ENCODE data around the gene STIM2. TPM values are rescaled to one million over a fixed set of nuclear protein-coding genes. Genes with fewer than 3 reads are reported as not detected.

Gene STIM2
- total RNA-seq, 1 donor from 2014 or later, result 18.4 TPM

DNA sequence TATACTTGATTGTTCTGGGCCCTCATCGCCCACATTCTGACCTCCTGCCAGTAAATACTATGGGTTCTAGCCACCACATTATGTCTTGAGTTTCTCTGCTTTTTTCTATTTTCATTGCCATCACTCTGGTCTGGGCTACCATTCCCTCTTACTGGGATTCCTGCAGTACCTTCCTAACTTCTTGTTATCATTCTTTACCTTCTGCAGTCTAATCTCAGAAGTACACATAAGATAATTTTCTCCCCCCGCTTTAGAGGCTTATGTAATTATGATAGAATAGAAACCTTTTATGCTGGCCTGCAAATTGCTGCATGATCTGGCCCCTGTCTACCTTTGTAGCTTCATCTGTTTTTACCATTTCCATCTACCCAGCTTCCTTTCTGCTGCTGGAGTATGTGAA lies 19.2 kb downstream of the STIM2 start:
- DNase-seq (ENCODE audit: low read depth) (no peak), FAIRE-seq (no peak)
- Histone ChIP-seq H3K4me1 (ENCODE audit: insufficient read depth, low read length) (no peaks in the 10 kb centered on the region), H3K4me3 (ENCODE audit: insufficient read depth, low read depth, low read length) (no peak overlapping the region), H3K4me2 (ENCODE audit: low read length) (no peak overlapping the region), H4K20me1 (ENCODE audit: insufficient read depth, low read length) (peaks cover 29% of the 10 kb centered on the region), H3K79me2 (ENCODE audit: insufficient read depth, low read length) (peaks cover 76% of the 10 kb centered on the region), H3K36me3 (ENCODE audit: insufficient read depth, low read length) (no peaks in the 10 kb centered on the region), H3K9me3 (ENCODE audit: insufficient read depth, low read depth, low read length) (no peaks in the 10 kb centered on the region), H3K9ac (ENCODE audit: low read length) (no peak overlapping the region), H2AFZ (ENCODE audit: low read depth, low read length) (no peak overlapping the region), H3K27me3 (ENCODE audit: insufficient read depth, low read length) (no peaks in the 10 kb centered on the region), H3K27ac (ENCODE audit: low read depth, low read length) (no peak overlapping the region)
- H3K4me1 Mint-ChIP-seq (ENCODE audit: low read depth, unreplicated experiment), result no peaks in the 10 kb centered on the region
- no peaks in the 10 kb centered on the region for H3K27me3 Mint-ChIP-seq (ENCODE audit: low read depth, unreplicated experiment)
- TF ChIP-seq, protein P1, sequence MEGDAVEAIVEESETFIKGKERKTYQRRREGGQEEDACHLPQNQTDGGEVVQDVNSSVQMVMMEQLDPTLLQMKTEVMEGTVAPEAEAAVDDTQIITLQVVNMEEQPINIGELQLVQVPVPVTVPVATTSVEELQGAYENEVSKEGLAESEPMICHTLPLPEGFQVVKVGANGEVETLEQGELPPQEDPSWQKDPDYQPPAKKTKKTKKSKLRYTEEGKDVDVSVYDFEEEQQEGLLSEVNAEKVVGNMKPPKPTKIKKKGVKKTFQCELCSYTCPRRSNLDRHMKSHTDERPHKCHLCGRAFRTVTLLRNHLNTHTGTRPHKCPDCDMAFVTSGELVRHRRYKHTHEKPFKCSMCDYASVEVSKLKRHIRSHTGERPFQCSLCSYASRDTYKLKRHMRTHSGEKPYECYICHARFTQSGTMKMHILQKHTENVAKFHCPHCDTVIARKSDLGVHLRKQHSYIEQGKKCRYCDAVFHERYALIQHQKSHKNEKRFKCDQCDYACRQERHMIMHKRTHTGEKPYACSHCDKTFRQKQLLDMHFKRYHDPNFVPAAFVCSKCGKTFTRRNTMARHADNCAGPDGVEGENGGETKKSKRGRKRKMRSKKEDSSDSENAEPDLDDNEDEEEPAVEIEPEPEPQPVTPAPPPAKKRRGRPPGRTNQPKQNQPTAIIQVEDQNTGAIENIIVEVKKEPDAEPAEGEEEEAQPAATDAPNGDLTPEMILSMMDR (IDR thresholded peaks at IDR 0.05; ENCODE audit: insufficient read depth, low read depth, low read length), result no peak
- TF ChIP-seq EZH2 (IDR thresholded peaks at IDR 0.05; ENCODE audit: insufficient read depth, low read length), result no peak
- H3K4me3 Mint-ChIP-seq (ENCODE audit: unreplicated experiment), result no peak overlapping the region
- H3K27ac Mint-ChIP-seq (ENCODE audit: unreplicated experiment), result no peak overlapping the region
- H3K9me3 Mint-ChIP-seq (ENCODE audit: unreplicated experiment), result peaks cover 3% of the 10 kb centered on the region
- H3K36me3 Mint-ChIP-seq (ENCODE audit: low read depth, unreplicated experiment), result peaks cover 4% of the 10 kb centered on the region

DNA sequence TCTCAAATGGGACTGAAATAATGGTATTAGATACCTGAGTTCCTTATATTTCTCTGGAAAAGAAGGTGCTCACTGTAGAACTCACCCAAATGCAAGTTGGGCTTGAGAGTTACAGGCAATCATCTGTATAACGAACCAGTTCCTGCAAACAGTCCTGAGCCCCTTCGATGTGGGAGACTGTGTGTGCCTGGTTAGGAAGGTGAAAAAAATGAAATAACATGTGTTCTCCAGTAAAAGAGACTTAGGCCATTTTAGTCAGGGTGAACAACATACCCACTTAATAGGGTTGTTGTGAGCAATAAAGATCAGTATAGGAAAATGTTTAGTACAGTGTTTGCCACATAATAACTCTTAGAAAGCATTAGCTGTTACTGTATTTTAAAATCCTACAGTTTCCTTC lies 23.4 kb downstream of the STIM2 start:
- no peak overlapping the region for H3K27ac Mint-ChIP-seq (ENCODE audit: unreplicated experiment)
- H3K4me3 Mint-ChIP-seq (ENCODE audit: unreplicated experiment), result no peak overlapping the region
- peaks cover 68% of the 10 kb centered on the region for H3K79me2 ChIP-seq (ENCODE audit: insufficient read depth, low read length)

GRCh38 chr4:26884486-26884988 lies 23.9 kb downstream of the STIM2 start:
- TF ChIP-seq EZH2 (IDR thresholded peaks at IDR 0.05; ENCODE audit: insufficient read depth, low read length), result no peak
- TF ChIP-seq, protein P1 (IDR thresholded peaks at IDR 0.05; ENCODE audit: insufficient read depth, low read depth, low read length), result no peak
- FAIRE-seq (no peak), DNase-seq (ENCODE audit: low read depth) (no peak)
- Mint-ChIP-seq H3K9me3 (ENCODE audit: unreplicated experiment) (no peaks in the 10 kb centered on the region), H3K36me3 (ENCODE audit: low read depth, unreplicated experiment) (no peaks in the 10 kb centered on the region), H3K4me3 (ENCODE audit: unreplicated experiment) (no peak overlapping the region), H3K4me1 (ENCODE audit: low read depth, unreplicated experiment) (peaks cover 2% of the 10 kb centered on the region), H3K27me3 (ENCODE audit: low read depth, unreplicated experiment) (no peaks in the 10 kb centered on the region), H3K27ac (ENCODE audit: unreplicated experiment) (no peak overlapping the region)
- no peak overlapping the region for H3K4me2 ChIP-seq (ENCODE audit: low read length)
- no peaks in the 10 kb centered on the region for H3K4me1 ChIP-seq (ENCODE audit: insufficient read depth, low read length)
- peaks cover 25% of the 10 kb centered on the region for H4K20me1 ChIP-seq (ENCODE audit: insufficient read depth, low read length)
- H3K4me3 ChIP-seq (ENCODE audit: insufficient read depth, low read depth, low read length), result no peak overlapping the region
- H3K36me3 ChIP-seq (ENCODE audit: insufficient read depth, low read length), result no peaks in the 10 kb centered on the region
- no peaks in the 10 kb centered on the region for H3K27me3 ChIP-seq (ENCODE audit: insufficient read depth, low read length)
- H3K9me3 ChIP-seq (ENCODE audit: insufficient read depth, low read depth, low read length), result no peaks in the 10 kb centered on the region
- H3K9ac ChIP-seq (ENCODE audit: low read length), result no peak overlapping the region
- H2AFZ ChIP-seq (ENCODE audit: low read depth, low read length), result no peak overlapping the region
- no peak overlapping the region for H3K27ac ChIP-seq (ENCODE audit: low read depth, low read length)
- H3K79me2 ChIP-seq (ENCODE audit: insufficient read depth, low read length), result peaks cover 68% of the 10 kb centered on the region

More for the DNA sequence above, 23.4 kb downstream of the STIM2 start:
- H4K20me1 ChIP-seq (ENCODE audit: insufficient read depth, low read length), result peaks cover 26% of the 10 kb centered on the region
- H3K27me3 Mint-ChIP-seq (ENCODE audit: low read depth, unreplicated experiment), result no peaks in the 10 kb centered on the region
- H3K4me1 ChIP-seq (ENCODE audit: insufficient read depth, low read length), result no peaks in the 10 kb centered on the region
- FAIRE-seq, result no peak
- no peak overlapping the region for H2AFZ ChIP-seq (ENCODE audit: low read depth, low read length)
- no peak for TF ChIP-seq EZH2 (IDR thresholded peaks at IDR 0.05; ENCODE audit: insufficient read depth, low read length)
- TF ChIP-seq, protein P1 (IDR thresholded peaks at IDR 0.05; ENCODE audit: insufficient read depth, low read depth, low read length), result no peak
- no peak overlapping the region for H3K27ac ChIP-seq (ENCODE audit: low read depth, low read length)
- H3K9me3 Mint-ChIP-seq (ENCODE audit: unreplicated experiment), result no peaks in the 10 kb centered on the region
- H3K9me3 ChIP-seq (ENCODE audit: insufficient read depth, low read depth, low read length), result no peaks in the 10 kb centered on the region
- H3K4me1 Mint-ChIP-seq (ENCODE audit: low read depth, unreplicated experiment), result peaks cover 2% of the 10 kb centered on the region
- H3K4me3 ChIP-seq (ENCODE audit: insufficient read depth, low read depth, low read length), result no peak overlapping the region
- H3K27me3 ChIP-seq (ENCODE audit: insufficient read depth, low read length), result no peaks in the 10 kb centered on the region
- no peak overlapping the region for H3K4me2 ChIP-seq (ENCODE audit: low read length)
- H3K9ac ChIP-seq (ENCODE audit: low read length), result no peak overlapping the region
- no peak for DNase-seq (ENCODE audit: low read depth)
- H3K36me3 ChIP-seq (ENCODE audit: insufficient read depth, low read length), result no peaks in the 10 kb centered on the region
- no peaks in the 10 kb centered on the region for H3K36me3 Mint-ChIP-seq (ENCODE audit: low read depth, unreplicated experiment)

Data from astrocyte (in vitro differentiated cells and primary cell).